NCI-H1694 treated with DMSO at 0.1 percent for 48 hours (cell line): ENCODE results near the gene BRF1.

Experiments used
- DNase-seq: peaks from one replicate; lab custom pipeline; 2025; lab: John Stamatoyannopoulos, UW

Gene BRF1

GRCh38 chr14:105226198-105226597 is 74.6 kb downstream of the BRF1 start:
- DNase-seq: no peak

- no peak for DNase-seq
Measured at GRCh38 chr14:105224845-105225570, 75.8 kb downstream of the BRF1 start.

GRCh38 chr14:105223770-105224544 is 76.8 kb downstream of the BRF1 start:
- DNase-seq: no peak

- no peak for DNase-seq
Measured at GRCh38 chr14:105223260-105223659, 77.5 kb downstream of the BRF1 start.

GRCh38 chr14:105221598-105222178 is 79.1 kb downstream of the BRF1 start:
- no peak for DNase-seq

- DNase-seq: no peak
Measured at GRCh38 chr14:105220699-105221597, 79.9 kb downstream of the BRF1 start.

GRCh38 chr14:105219753-105220152 is 81.0 kb downstream of the BRF1 start:
- DNase-seq: no peak

- no peak for DNase-seq
Measured at GRCh38 chr14:105219043-105219612, 81.7 kb downstream of the BRF1 start.

GRCh38 chr14:105218611-105219010 is 82.2 kb downstream of the BRF1 start:
- no peak for DNase-seq

- no peak for DNase-seq
Measured at GRCh38 chr14:105217774-105218173, 83.0 kb downstream of the BRF1 start.

GRCh38 chr14:105216490-105217247 is 84.1 kb downstream of the BRF1 start:
- DNase-seq: no peak

GRCh38 chr14:105215602-105216001 is 85.2 kb downstream of the BRF1 start:
- no peak for DNase-seq

GRCh38 chr14:105214324-105214915 is 86.4 kb downstream of the BRF1 start:
- no peak for DNase-seq

GRCh38 chr14:105213361-105213760 is 87.4 kb downstream of the BRF1 start:
- DNase-seq: no peak

GRCh38 chr14:105212541-105213300 is 88.1 kb downstream of the BRF1 start:
- no peak for DNase-seq

GRCh38 chr14:105211758-105212089 is 89.1 kb downstream of the BRF1 start:
- no peak for DNase-seq

- DNase-seq: no peak
Measured at GRCh38 chr14:105211086-105211757, 89.6 kb downstream of the BRF1 start.

- DNase-seq: no peak
Measured at GRCh38 chr14:105210266-105211025, 90.4 kb downstream of the BRF1 start.

GRCh38 chr14:105209646-105210045 is 91.2 kb downstream of the BRF1 start:
- no peak for DNase-seq
